Measurements from ENCODE around the gene SLC35G6. TPM values are rescaled to one million over a fixed set of nuclear protein-coding genes. Genes with fewer than 3 reads are reported as not detected.
"Not testable (repeated sequence)": the region's sequence is repeated elsewhere in the genome, so short reads cannot be mapped to it uniquely, and the experiment has no call there.

The SLC35G6 gene
- not detected for total RNA-seq

GRCh38 chr17:7481275-7481674, at the start of gene SLC35G6:
TSS of gene SLC35G6 (plus strand) at chr17:7481446. CDS start at chr17:7481517, 71 bp downstream.
- POLR2A ChIA-PET, result not testable (repeated sequence)
- CTCF ChIA-PET, result interaction anchor here (0.5 to 0.9 kb wide), 5 partner anchors 42 to 141 kb away, joined by 3 to 4 read pairs (median 3); no protein-coding TSS in a partner anchor

GRCh38 chr17:7432296-7432695, 49.0 kb upstream of the SLC35G6 start:
- ChIA-PET POLR2A (no interaction called here), CTCF (interaction anchor here (0.8 to 2.3 kb wide), 2 partner anchors 28 to 76 kb away, joined by 9 to 12 read pairs; partner anchors contain the start of genes TMEM256 and TMEM95)

DNA sequence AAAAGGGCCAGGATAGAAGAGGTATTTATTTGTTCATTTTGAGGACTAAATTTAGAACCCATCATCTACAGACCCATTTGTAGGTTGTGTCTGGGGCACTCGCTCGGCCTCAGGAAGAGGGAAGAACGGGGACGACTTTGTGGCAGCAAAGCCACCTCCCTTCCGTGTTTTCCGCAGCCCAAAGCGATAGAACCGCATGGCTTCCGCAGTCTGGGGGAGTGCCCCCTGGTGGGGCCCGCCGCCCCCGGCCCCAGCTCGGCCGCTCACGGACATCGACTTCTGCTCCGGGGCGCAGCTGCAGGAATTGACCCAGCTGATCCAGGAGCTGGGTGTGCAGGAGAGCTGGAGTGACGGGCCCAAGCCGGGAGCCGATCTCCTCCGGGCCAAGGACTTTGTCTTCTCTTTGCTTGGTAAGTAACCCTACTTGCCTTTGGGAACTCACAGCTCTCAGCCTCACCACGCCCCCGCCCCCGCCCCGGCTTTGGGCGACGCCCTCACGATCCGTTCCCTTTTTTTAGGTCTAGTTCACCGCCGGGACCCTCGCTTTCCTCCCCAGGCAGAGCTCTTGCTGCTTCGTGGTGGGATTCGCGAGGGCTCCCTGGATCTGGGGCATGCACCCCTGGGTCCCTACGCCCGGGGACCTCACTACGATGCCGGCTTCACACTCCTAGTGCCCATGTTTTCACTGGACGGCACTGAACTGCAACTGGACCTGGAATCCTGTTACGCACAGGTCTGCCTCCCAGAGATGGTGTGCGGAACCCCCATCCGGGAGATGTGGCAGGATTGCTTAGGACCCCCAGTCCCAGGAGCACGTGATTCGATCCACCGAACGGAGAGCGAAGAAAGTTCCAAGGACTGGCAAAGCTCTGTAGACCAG, 45.3 kb upstream of the SLC35G6 start:
- ChIA-PET POLR2A (interaction anchor here (1.0 to 2.4 kb wide), 8 partner anchors 32 to 153 kb away, joined by 3 to 10 read pairs (median 4); partner anchors contain the start of genes MPDU1, POLR2A, SOX15 and TMEM256), CTCF (interaction anchor here (1.0 to 4.4 kb wide), 24 partner anchors 10 to 282 kb away, joined by 3 to 34 read pairs (median 5); partner anchors contain the start of genes CHRNB1, DNAH2, MPDU1 and PLSCR3)

GRCh38 chr17:7436556-7437368, 44.5 kb upstream of the SLC35G6 start:
- ChIA-PET CTCF (interaction anchor here (0.6 to 4.4 kb wide), 40 partner anchors 9 to 417 kb away, joined by 3 to 34 read pairs (median 4); partner anchors contain the start of genes ACAP1, CHRNB1, DNAH2 and MPDU1), POLR2A (interaction anchor here (0.6 to 2.4 kb wide), 12 partner anchors 18 to 253 kb away, joined by 3 to 11 read pairs (median 4); partner anchors contain the start of genes MPDU1, POLR2A, SOX15 and TMEM256)

DNA sequence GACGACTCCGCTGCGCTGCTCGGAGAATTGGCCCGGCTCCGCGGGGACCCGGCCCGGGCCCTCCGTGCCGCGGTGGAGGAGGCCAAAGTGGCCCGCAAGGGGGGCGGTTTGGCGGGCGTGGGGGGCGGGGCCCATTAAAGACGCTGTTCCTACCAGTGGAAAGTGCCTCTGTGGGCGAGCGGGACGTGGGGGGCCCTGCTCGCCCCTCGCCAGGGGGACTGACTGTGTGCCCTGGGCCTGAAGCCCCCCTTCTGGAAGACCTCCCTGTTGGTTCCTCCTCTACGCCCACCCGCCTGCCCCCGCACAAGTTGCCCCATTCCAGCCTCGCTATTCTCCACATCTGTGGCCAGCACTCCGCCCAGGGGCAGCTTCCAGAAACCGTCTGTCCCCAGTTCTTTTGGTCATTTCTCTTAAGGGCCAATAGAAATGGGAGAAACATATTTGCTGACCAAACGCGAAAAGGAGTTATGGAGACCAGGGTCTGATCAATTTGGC, 43.8 kb upstream of the SLC35G6 start:
- POLR2A ChIA-PET, result interaction anchor here (0.6 to 1.2 kb wide), 5 partner anchors 17 to 252 kb away, joined by 3 to 11 read pairs (median 3); no protein-coding TSS in a partner anchor
- CTCF ChIA-PET, result interaction anchor here (0.6 to 4.4 kb wide), 34 partner anchors 10 to 280 kb away, joined by 3 to 34 read pairs (median 4); partner anchors contain the start of genes ACAP1, DNAH2, MPDU1 and SENP3

DNA sequence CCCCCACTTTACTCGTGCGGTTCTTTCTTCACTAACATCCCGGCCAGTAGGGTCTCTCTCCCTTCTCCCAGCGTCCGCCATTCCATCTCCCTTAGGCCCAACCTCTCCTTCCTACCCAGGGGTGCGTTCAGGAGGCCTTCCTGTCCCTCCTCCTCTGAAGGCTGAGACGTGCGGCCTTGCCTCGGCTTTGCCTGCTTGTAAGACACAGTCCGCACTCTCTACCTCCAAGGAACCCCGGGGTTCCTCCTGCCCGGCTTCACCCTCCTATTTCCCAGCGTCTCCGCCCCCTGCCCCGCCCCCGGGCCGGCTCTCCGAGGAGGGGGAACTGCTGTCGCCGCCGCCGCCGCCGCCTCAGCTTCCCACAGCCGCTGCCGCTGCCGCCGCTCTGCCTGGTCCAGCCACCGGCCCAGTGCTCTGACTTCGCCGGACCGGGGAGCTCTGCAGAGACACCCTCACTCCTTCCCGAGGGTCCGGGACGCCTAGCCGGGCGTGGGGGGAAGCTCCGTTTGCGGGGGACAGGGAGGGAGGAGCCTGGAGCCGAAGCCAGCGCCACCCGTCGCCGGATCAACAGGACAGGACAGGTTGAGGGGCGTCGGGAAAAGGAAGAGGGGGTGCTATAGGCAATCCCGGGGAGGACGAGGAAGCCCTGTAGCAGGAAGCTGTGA, 43.2 kb upstream of the SLC35G6 start:
- CTCF ChIA-PET, result interaction anchor here (0.7 to 2.3 kb wide), 5 partner anchors 38 to 123 kb away, joined by 3 to 11 read pairs (median 6); no protein-coding TSS in a partner anchor

DNA sequence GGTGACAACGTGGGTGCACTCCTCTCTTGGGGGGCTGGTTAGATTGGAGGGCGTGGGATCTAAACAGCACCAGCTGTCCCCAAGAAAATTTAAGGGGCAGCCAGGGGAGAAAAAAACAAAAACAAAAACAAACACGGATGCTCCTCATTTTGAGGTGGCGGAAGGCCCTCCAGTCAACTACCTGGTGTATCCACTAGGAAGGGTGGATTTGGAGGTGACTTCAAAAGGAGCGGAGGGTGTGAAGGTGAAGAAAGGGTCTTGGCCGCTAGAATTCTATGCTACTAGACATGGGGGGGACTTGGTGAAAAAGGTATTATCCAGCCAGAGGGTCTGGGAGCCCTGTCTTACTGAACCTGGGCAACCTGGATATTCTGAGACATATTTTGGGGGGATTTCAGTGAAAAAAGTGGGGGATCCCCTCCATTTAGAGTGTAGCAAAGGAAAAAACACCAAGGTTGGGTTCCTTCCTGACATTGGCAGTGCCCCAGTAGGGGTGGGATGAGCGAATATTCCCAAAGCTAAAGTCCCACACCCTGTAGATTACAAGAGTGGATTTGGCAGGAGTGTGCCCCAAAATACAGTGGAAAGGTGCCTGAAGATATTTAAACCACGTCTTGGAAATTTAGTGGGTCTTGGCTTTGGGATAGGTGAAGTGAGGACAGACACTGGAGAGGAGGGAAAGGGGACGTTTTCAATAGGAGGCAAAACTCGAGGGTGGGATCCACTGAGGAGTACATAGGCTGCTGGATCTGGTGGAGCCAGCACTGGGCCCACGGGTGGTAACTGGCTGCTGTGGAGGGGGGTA, 42.4 kb upstream of the SLC35G6 start:
- CTCF ChIA-PET, result interaction anchor here (1.2 to 1.3 kb wide), 2 partner anchors 82 to 122 kb away, joined by 3 to 6 read pairs; no protein-coding TSS in a partner anchor
- POLR2A ChIA-PET, result interaction anchor here (0.8 kb wide), 1 partner anchor 36 kb away, joined by 3 read pairs; no protein-coding TSS in a partner anchor

More for the DNA sequence above, 43.2 kb upstream of the SLC35G6 start:
- POLR2A ChIA-PET, result interaction anchor here (0.8 kb wide), 1 partner anchor 35 kb away, joined by 3 read pairs; no protein-coding TSS in a partner anchor

DNA sequence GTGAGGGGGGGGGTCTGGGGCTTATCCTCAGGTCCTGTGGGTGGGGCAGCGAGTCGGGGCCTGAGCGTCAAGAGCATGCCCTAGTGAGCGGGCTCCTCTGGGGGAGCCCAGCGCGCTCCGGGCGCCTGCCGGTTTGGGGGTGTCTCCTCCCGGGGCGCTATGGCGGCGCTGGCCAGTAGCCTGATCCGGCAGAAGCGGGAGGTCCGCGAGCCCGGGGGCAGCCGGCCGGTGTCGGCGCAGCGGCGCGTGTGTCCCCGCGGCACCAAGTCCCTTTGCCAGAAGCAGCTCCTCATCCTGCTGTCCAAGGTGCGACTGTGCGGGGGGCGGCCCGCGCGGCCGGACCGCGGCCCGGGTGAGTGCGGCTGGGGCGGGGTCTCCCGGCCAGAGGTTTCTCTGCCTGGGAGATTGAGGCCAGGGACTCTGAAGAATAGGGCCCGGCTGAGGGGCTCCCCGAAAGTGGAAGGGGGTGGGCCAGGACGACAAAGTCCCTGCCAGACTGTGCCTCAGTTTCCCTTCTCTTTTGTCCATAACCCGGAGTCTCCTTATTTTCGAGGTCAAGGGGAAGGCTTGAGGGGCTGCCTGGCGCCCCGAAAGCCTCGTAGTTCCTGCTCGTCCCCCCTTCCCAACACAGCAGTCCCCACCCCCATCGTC, 41.7 kb upstream of the SLC35G6 start, which contains the start of gene FGF11:
FGF11 (plus strand) TSS at position 51 of the 651 bp plus-strand sequence; CDS start at position 160, 109 bp downstream.
- ChIA-PET CTCF (interaction anchor here (1.7 to 2.6 kb wide), 2 partner anchors 83 to 85 kb away, joined by 5 to 11 read pairs; partner anchors contain the start of gene TMEM95), POLR2A (no interaction called here)

DNA sequence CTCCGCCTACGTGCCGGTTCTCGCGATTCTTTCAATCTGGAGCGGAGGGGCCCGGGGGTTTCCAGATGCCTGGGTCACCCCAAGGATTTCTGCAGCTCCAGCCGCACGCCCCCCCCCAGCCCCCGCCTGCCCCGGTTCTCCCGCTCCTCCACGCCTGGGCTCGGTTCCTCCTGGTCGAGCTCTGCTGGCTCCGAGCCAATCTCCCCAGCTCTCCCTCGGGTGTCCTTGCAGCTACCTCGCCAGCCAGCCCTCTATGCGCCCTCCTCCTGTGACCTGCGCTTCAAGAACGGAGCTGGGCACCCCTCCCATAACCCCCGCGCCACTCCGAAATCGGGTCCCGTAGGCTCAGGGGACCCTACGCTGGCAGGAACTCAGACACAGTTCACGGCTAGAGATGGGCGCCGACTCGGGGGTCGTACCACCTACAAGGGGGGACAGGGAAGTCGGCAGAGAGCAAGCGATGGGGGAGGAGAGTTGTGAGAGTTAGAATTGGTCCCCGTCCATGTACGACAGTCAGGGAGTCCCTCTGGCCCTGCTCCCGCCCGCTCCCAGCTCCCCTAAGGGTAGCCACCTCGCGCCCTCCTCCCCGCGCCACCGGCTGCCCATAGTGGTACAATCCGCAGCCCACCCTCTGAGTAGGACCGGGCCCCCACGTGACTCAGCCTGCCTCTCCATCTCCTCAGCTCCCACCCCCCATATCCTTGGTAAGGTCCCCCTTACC, 41.0 kb upstream of the SLC35G6 start:
- POLR2A ChIA-PET, result interaction anchor here (0.9 kb wide), 1 partner anchor 15 kb away, joined by 3 read pairs; no protein-coding TSS in a partner anchor
- CTCF ChIA-PET, result interaction anchor here (0.6 to 2.6 kb wide), 5 partner anchors 13 to 86 kb away, joined by 3 to 11 read pairs (median 3); partner anchors contain the start of gene TMEM95

DNA sequence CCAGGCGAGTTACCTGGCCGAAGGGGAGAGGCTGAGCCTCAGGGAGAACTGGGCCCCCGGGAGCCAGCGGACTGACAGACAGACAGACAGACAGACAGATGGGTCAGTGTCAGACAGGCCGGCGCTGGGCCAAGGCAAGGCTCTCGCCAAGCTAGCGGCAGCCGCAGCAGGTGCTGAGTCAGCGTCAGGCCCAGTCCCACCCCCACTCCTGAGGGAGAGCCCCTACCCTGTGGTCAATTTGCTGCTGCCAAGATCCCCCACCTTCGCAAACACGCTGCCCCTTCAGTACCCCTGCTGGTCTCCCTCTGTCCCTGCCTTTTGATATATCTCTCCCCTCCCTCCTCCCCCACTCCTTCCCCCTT, 40.4 kb upstream of the SLC35G6 start:
- POLR2A ChIA-PET, result interaction anchor here (0.6 to 0.9 kb wide), 5 partner anchors 14 to 80 kb away, joined by 3 to 6 read pairs (median 4); no protein-coding TSS in a partner anchor
- CTCF ChIA-PET, result interaction anchor here (0.6 to 2.6 kb wide), 8 partner anchors 13 to 161 kb away, joined by 3 to 11 read pairs (median 3); partner anchors contain the start of gene TMEM95

DNA sequence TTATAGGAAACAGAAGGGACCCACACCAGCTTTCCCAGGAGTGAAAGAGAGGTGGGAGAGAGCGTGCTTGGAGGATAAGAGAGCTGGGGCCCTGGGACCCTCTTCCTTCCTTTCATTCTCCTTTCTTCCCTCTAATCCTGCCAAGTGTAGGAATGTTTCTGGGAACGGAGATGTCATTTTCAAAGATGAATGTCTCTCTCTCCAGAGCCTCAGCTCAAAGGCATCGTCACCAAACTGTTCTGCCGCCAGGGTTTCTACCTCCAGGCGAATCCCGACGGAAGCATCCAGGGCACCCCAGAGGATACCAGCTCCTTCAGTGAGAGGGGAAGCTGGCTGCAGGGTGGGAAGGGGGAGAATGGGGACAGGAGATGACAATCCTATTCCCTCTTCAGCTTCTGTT, 40.0 kb upstream of the SLC35G6 start:
- POLR2A ChIA-PET, result interaction anchor here (0.6 to 0.9 kb wide), 5 partner anchors 14 to 80 kb away, joined by 3 to 6 read pairs (median 4); no protein-coding TSS in a partner anchor
- CTCF ChIA-PET, result interaction anchor here (0.6 to 2.6 kb wide), 7 partner anchors 12 to 161 kb away, joined by 3 to 11 read pairs (median 3); partner anchors contain the start of gene TMEM95

DNA sequence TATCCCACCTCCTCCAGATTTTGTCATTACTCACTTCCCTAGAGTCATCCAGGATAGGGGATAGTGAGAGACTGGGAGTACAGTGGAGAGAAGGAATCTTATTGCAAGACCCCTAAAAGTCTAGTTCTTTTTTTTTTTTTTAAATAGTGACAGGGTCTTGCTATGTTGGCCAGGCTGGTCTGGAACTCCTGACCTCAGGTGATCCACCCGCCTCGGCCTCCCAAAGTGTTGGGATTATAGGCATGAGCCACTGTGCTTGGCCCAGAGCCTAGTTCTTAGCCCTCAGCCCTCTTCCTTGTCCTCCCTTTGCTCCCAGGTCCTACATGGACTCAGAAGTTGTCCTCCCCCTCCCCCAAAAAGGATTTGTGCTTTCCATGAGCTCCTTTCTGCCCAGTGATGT, 39.1 kb upstream of the SLC35G6 start:
- ChIA-PET POLR2A (no interaction called here), CTCF (interaction anchor here (1.1 to 2.6 kb wide), 2 partner anchors 12 to 86 kb away, joined by 3 to 11 read pairs; no protein-coding TSS in a partner anchor)

DNA sequence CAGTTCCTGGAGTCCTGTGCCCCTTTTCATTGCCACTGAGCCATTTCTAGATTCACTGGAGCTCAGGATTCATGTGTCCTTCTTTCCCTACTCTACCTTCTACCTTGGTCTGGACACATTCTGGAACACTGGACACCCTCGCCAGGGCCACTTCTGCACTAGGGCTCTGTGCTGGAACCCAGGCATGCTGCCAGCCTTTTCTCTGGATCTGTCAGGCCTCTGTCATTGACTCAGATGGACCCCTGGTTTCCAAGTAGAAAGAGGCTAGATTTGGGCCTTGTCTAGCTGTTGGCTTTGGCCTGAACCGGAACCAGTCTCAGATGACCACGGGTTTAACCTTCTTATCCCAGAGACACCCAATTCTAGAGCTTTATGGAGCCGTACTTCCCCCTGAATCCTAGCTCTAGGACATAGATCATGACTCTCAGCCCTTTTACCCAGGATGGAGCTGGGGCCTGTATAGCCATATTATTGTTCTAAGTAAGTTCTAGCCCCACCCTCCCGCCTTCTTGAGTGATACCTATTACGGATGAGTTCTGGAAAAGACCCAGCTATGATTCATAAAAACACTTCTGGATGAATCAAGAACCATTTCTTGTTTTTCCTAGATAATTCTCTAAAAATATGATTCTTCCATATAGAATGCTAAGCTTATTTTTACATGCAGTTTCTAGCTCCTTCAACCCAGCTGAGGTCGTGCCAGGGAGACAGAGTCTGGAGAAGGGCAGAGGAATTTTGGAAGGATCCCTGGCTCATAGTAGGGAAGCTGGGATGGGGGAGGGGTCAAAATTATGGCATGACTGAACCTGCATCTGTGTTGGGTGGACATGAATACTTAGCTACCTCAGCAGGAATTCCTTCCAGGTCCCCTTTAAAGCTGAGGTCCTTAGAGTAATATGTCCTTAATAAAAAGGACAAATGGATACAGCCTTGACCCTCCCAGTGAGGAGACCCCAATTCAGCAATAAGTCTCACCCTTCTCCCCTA, 37.5 kb upstream of the SLC35G6 start:
- CTCF ChIA-PET, result interaction anchor here (0.6 to 1.6 kb wide), 3 partner anchors 40 to 117 kb away, joined by 3 read pairs; partner anchors contain the start of gene TMEM256
- POLR2A ChIA-PET, result interaction anchor here (0.5 to 1.0 kb wide), 2 partner anchors 11 to 139 kb away, joined by 4 to 10 read pairs; no protein-coding TSS in a partner anchor

Data from activated CD8-positive, alpha-beta memory T cell treated with anti-CD3 and anti-CD28 coated beads for 36 hours (primary cell).